ENCODE measurements around the gene NKIRAS2. TPM values are rescaled to one million over a fixed set of nuclear protein-coding genes. Genes with fewer than 3 reads are reported as not detected.

The NKIRAS2 gene
- polyA plus RNA-seq, 1 donor (not counting 4 experiments of a cell fraction or from before 2014, with no cell fraction given) = 26.3 TPM

DNA sequence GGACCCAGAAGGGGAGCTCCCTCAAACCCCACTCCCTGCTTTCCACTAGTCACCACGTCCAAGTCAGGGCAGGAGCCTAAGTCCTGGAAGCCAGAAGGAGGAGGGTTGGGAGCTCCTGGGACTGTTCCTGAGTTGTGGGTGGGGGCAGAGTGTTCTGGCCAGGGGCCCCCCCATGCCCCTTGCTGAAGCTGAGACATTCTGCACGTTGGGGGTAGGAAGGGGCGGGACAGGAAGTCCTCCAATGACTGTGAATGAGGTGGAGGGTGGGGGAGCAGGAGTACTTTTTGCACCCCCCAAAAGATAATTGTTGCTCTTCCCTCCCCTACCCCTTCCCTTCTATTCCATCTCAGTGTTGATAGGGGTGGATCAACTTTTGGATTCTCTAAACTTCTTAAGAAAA, 51.9 kb downstream of the NKIRAS2 start:
- Histone ChIP-seq H3K4me2 (ENCODE audit: control insufficient read depth, extremely low read depth, insufficient read depth, low read depth, low read length) (no peak overlapping the region), H4K20me1 (ENCODE audit: control insufficient read depth, extremely low read depth, insufficient read depth, low read length) (no peaks in the 10 kb centered on the region), H3K4me3 (ENCODE audit: control insufficient read depth in 2 of 3, extremely low read depth in 1 of 3, insufficient read depth in 2 of 3, low read depth in 1 of 3, low read length in 3 of 3) (no peak overlapping the region), H3K36me3 (ENCODE audit: control insufficient read depth in 2 of 2, extremely low read depth in 1 of 2, insufficient read depth in 2 of 2, low read length in 2 of 2) (no peaks in the 10 kb centered on the region), H2AFZ (ENCODE audit: control insufficient read depth, low read length) (no peak overlapping the region), H3K27ac (ENCODE audit: control insufficient read depth, insufficient read depth, low read length) (no peak overlapping the region), H3K9me1 (ENCODE audit: control insufficient read depth, extremely low read depth, insufficient read depth, low read length) (no peaks in the 10 kb centered on the region), H3K27me3 (ENCODE audit: control insufficient read depth, extremely low read depth, insufficient read depth, low read length) (peaks cover 36% of the 10 kb centered on the region), H3K4me1 (ENCODE audit: control insufficient read depth, extremely low read depth, insufficient read depth, low read length) (peaks cover 5% of the 10 kb centered on the region), H3K79me2 (ENCODE audit: control insufficient read depth, insufficient read depth, low read length) (no peaks in the 10 kb centered on the region), H3K9ac (ENCODE audit: control insufficient read depth, extremely low read depth, insufficient read depth, low read length) (no peak overlapping the region), H3K9me3 (ENCODE audit: control insufficient read depth, low read depth, low read length) (no peaks in the 10 kb centered on the region)
- dilution Hi-C loops (cut with MboI; ENCODE audit: extremely low pct_ligation_motif_present, low sequenced_read_pairs) = no loop called here
- TF ChIP-seq, protein P1, sequence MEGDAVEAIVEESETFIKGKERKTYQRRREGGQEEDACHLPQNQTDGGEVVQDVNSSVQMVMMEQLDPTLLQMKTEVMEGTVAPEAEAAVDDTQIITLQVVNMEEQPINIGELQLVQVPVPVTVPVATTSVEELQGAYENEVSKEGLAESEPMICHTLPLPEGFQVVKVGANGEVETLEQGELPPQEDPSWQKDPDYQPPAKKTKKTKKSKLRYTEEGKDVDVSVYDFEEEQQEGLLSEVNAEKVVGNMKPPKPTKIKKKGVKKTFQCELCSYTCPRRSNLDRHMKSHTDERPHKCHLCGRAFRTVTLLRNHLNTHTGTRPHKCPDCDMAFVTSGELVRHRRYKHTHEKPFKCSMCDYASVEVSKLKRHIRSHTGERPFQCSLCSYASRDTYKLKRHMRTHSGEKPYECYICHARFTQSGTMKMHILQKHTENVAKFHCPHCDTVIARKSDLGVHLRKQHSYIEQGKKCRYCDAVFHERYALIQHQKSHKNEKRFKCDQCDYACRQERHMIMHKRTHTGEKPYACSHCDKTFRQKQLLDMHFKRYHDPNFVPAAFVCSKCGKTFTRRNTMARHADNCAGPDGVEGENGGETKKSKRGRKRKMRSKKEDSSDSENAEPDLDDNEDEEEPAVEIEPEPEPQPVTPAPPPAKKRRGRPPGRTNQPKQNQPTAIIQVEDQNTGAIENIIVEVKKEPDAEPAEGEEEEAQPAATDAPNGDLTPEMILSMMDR (optimal IDR thresholded peaks at IDR 0.05 in 1 of 3, IDR thresholded peaks at IDR 0.05 in 1 of 3, conservative IDR thresholded peaks at IDR 0.05 in 1 of 3; ENCODE audit: extremely low read depth in 1 of 3, insufficient read depth in 2 of 3, low read length in 3 of 3) = no peak
- peak; percentile 50 for TF ChIP-seq EZH2 (IDR thresholded peaks at IDR 0.05; ENCODE audit: low read length)
- FAIRE-seq = no peak
- DNase-seq (ENCODE audit: low read depth, low spot score) = no peak

DNA sequence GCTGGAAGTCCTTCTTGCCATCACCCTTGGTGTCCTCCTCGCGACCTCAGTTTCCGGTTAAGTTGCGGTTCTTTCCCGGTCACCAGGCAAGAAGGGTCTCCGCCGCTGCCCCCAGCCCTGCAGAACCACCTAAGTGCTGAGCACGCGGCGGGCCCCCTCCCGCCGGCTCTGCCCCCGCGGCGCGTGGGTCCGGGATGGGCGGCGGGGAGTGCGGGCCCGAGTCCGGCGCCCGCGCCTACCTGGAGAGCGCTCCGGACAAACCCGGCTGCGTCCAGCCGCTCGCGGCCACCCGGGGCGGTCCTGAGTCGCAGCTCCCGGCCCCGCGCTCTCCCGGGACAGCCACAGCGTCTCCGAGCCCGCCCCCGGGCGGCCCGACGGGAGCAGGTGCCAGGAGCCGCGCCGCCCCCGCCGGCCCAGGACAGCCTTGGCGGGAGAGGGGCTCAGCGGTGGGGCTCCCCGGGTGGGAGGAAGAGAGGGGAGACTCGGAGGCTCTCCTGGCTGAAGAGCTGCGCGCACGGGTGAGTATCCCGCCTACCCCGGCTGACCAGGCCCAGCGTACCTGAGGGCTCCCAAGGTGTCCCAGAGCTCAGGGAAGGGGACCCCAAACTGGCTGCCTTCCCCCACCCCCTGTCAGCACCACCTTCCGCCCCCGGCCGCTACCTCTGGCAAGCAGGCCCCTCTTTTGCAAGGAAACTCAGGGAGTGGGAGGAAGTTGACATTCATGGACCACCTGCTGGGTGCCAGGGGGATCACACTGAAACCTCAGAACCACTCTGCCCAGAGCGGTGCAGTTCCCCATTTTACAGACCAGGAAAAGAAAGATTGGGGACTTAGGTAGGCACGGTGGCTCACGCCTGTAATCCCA, 52.7 kb downstream of the NKIRAS2 start:
- Histone ChIP-seq H3K27ac (ENCODE audit: control insufficient read depth, insufficient read depth, low read length) (no peak overlapping the region), H3K79me2 (ENCODE audit: control insufficient read depth, insufficient read depth, low read length) (no peaks in the 10 kb centered on the region), H3K4me2 (ENCODE audit: control insufficient read depth, extremely low read depth, insufficient read depth, low read depth, low read length) (no peak overlapping the region), H2AFZ (ENCODE audit: control insufficient read depth, low read length) (no peak overlapping the region), H3K9me1 (ENCODE audit: control insufficient read depth, extremely low read depth, insufficient read depth, low read length) (no peaks in the 10 kb centered on the region), H3K9me3 (ENCODE audit: control insufficient read depth, low read depth, low read length) (no peaks in the 10 kb centered on the region), H3K4me1 (ENCODE audit: control insufficient read depth, extremely low read depth, insufficient read depth, low read length) (peaks cover 5% of the 10 kb centered on the region), H3K27me3 (ENCODE audit: control insufficient read depth, extremely low read depth, insufficient read depth, low read length) (peaks cover 36% of the 10 kb centered on the region), H4K20me1 (ENCODE audit: control insufficient read depth, extremely low read depth, insufficient read depth, low read length) (no peaks in the 10 kb centered on the region), H3K4me3 (ENCODE audit: control insufficient read depth in 2 of 3, extremely low read depth in 1 of 3, insufficient read depth in 2 of 3, low read depth in 1 of 3, low read length in 3 of 3) (no peak overlapping the region), H3K9ac (ENCODE audit: control insufficient read depth, extremely low read depth, insufficient read depth, low read length) (no peak overlapping the region), H3K36me3 (ENCODE audit: control insufficient read depth in 2 of 2, extremely low read depth in 1 of 2, insufficient read depth in 2 of 2, low read length in 2 of 2) (no peaks in the 10 kb centered on the region)
- TF ChIP-seq, protein P1 (optimal IDR thresholded peaks at IDR 0.05 in 1 of 3, IDR thresholded peaks at IDR 0.05 in 1 of 3, conservative IDR thresholded peaks at IDR 0.05 in 1 of 3; ENCODE audit: extremely low read depth in 1 of 3, insufficient read depth in 2 of 3, low read length in 3 of 3) = no peak
- TF ChIP-seq EZH2 (IDR thresholded peaks at IDR 0.05; ENCODE audit: low read length) = peak; percentile 20
- DNase-seq (ENCODE audit: low read depth, low spot score) (no peak), FAIRE-seq (no peak)
- dilution Hi-C loops (cut with MboI; ENCODE audit: extremely low pct_ligation_motif_present, low sequenced_read_pairs) = no loop called here

Other genes with a start within 250 kb of the NKIRAS2 start
- 152 to 261 TPM (median 192 TPM) in 3 replicates for gene JUP, start 233.4 kb upstream of the NKIRAS2 start, polyA plus RNA-seq
- gene P3H4, start 208.1 kb upstream of the NKIRAS2 start, polyA plus RNA-seq = 4.2 to 8.4 TPM (median 5.9 TPM) in 3 replicates
- 0.37 to 0.73 TPM (median 0.38 TPM) in 3 replicates for gene FKBP10, start 207.1 kb upstream of the NKIRAS2 start, polyA plus RNA-seq
- gene NT5C3B, start 183.9 kb upstream of the NKIRAS2 start, polyA plus RNA-seq = 83.4 to 109 TPM (median 92.7 TPM) in 3 replicates
- 0.06 to 0.21 TPM (median 0.19 TPM) in 3 replicates for gene KLHL10, start 182.3 kb upstream of the NKIRAS2 start, polyA plus RNA-seq
- 4.7 to 6.7 TPM (median 5.2 TPM) in 3 replicates for gene KLHL11, start 154.7 kb upstream of the NKIRAS2 start, polyA plus RNA-seq
- 310 to 444 TPM (median 363 TPM) in 3 replicates for gene ACLY, start 101.1 kb upstream of the NKIRAS2 start, polyA plus RNA-seq
- gene ODAD4, start 89.5 kb upstream of the NKIRAS2 start, polyA plus RNA-seq = 0.07 to 0.20 TPM (median 0.17 TPM) in 3 replicates
- gene CNP, start 53.3 kb upstream of the NKIRAS2 start, polyA plus RNA-seq = 32.4 to 37.8 TPM (median 37.2 TPM) in 3 replicates
- 55.3 to 82.5 TPM (median 67.4 TPM) in 3 replicates for gene DNAJC7, start 2.7 kb upstream of the NKIRAS2 start, polyA plus RNA-seq
- gene C17orf113, start 30.5 kb downstream of the NKIRAS2 start, polyA plus RNA-seq = 0.06 to 0.26 TPM (median 0.12 TPM) in 3 replicates
- 0.03 to 0.13 TPM (median 0.09 TPM) in 3 replicates for gene ZNF385C, start 78.4 kb downstream of the NKIRAS2 start, polyA plus RNA-seq
- gene DHX58, start 92.6 kb downstream of the NKIRAS2 start, polyA plus RNA-seq = 5.2 to 8.8 TPM (median 6.1 TPM) in 3 replicates
- gene KAT2A, start 101.3 kb downstream of the NKIRAS2 start, polyA plus RNA-seq = 26.1 to 42.0 TPM (median 28.2 TPM) in 3 replicates
- 0.03 TPM in 1 of 3 replicates, not detected in the others for gene HSPB9, start 102.7 kb downstream of the NKIRAS2 start, polyA plus RNA-seq
- gene RAB5C, start 134.9 kb downstream of the NKIRAS2 start, polyA plus RNA-seq = 162 to 205 TPM (median 190 TPM) in 3 replicates
- not detected in 3 replicates for gene KCNH4, start 161.1 kb downstream of the NKIRAS2 start, polyA plus RNA-seq
- not detected in 3 replicates for gene HCRT, start 165.4 kb downstream of the NKIRAS2 start, polyA plus RNA-seq
- 2.7 to 4.7 TPM (median 4.4 TPM) in 3 replicates for gene GHDC, start 174.4 kb downstream of the NKIRAS2 start, polyA plus RNA-seq